ENCODE results near the gene ZNF615.
A peak's percentile ranks its signal among the peaks of the same experiment; 100 is the strongest.
"Not testable (repeated sequence)": the region's sequence is repeated elsewhere in the genome, so short reads cannot be mapped to it uniquely, and the experiment has no call there.

Gene ZNF615

GRCh38 chr19:51994048-51994644 lies 13.9 kb downstream of the ZNF615 start:
- no peak for DNase-seq (ENCODE audit: low read depth)
- TF ChIP-seq CTCF (conservative IDR thresholded peaks at IDR 0.05; ENCODE audit: low read depth, low read length), result no peak
- H3K4me3 ChIP-seq (ENCODE audit: low read depth, low read length), result no peak overlapping the region

GRCh38 chr19:51993422-51993821 lies 14.6 kb downstream of the ZNF615 start:
- DNase-seq (ENCODE audit: low read depth), result no peak
- H3K4me3 ChIP-seq (ENCODE audit: low read depth, low read length), result no peak overlapping the region
- TF ChIP-seq CTCF (conservative IDR thresholded peaks at IDR 0.05; ENCODE audit: low read depth, low read length), result no peak

GRCh38 chr19:51986309-51987291 lies 21.4 kb downstream of the ZNF615 start, which contains the start of gene ZNF350:
Gene ZNF350 (minus strand): TSS chr19:51986840. CDS start chr19:51974360, 12,480 bp downstream.
- TF ChIP-seq CTCF (conservative IDR thresholded peaks at IDR 0.05; ENCODE audit: low read depth, low read length), result no peak

GRCh38 chr19:51983361-51983760 lies 24.6 kb downstream of the ZNF615 start:
- TF ChIP-seq CTCF (conservative IDR thresholded peaks at IDR 0.05; ENCODE audit: low read depth, low read length), result no peak
- no peak overlapping the region for H3K4me3 ChIP-seq (ENCODE audit: low read depth, low read length)
- no peak for DNase-seq (ENCODE audit: low read depth)

More at GRCh38 chr19:51986309-51987291, 21.4 kb downstream of the ZNF615 start, which contains the start of gene ZNF350:
- peak within 1 kb of the TSS; percentile 96 for H3K4me3 ChIP-seq (ENCODE audit: low read depth, low read length)
- peak; percentile 98 for DNase-seq (ENCODE audit: low read depth)

GRCh38 chr19:51980926-51981325 lies 27.1 kb downstream of the ZNF615 start:
- DNase-seq (ENCODE audit: low read depth); H3K4me3 ChIP-seq (ENCODE audit: low read depth, low read length): not testable (repeated sequence)

GRCh38 chr19:51980116-51980736 lies 27.8 kb downstream of the ZNF615 start:
- TF ChIP-seq CTCF (conservative IDR thresholded peaks at IDR 0.05; ENCODE audit: low read depth, low read length), result no peak
- peak; percentile 48 for DNase-seq (ENCODE audit: low read depth)
- H3K4me3 ChIP-seq (ENCODE audit: low read depth, low read length), result no peak overlapping the region

- no peak for TF ChIP-seq CTCF (conservative IDR thresholded peaks at IDR 0.05; ENCODE audit: low read depth, low read length)
- H3K4me3 ChIP-seq (ENCODE audit: low read depth, low read length), result no peak overlapping the region
- DNase-seq (ENCODE audit: low read depth), result no peak
Observed at GRCh38 chr19:51978882-51979281, 29.1 kb downstream of the ZNF615 start.

All from choroid plexus epithelial cell (primary cell).